HUES6 (cell line): ENCODE results near the gene OR2G3.

Experiments
- H3K27ac ChIP-seq: 2 replicates; pipeline ENCODE4 v1.7.0; 2013; ENCODE audit warnings: low read depth, mild to moderate bottlenecking, low read length, inconsistent platforms
- H3K27me3 ChIP-seq: 2 replicates; pipeline ENCODE4 v1.6.1; 2013; ENCODE audit warnings: low read length; ENCODE audit not compliant: control insufficient read depth, insufficient read depth
- H3K36me3 ChIP-seq: 2 replicates; pipeline ENCODE4 v1.6.1; 2013; ENCODE audit warnings: low read length; ENCODE audit not compliant: control insufficient read depth, insufficient read depth
- H3K4me1 ChIP-seq: 2 replicates; pipeline ENCODE4 v1.6.1; 2013; ENCODE audit warnings: low read length; ENCODE audit not compliant: control insufficient read depth, insufficient read depth
- H3K4me3 ChIP-seq: 2 replicates; pipeline ENCODE4 v1.5.1; 2013; ENCODE audit warnings: low read depth, low read length
- H3K9ac ChIP-seq: one replicate; pipeline ENCODE4 v1.6.1; 2013; ENCODE audit warnings: mild to moderate bottlenecking, low read length
- H3K9me3 ChIP-seq: 2 replicates; pipeline ENCODE4 v1.6.1; 2013; ENCODE audit warnings: low read depth, low read length; ENCODE audit not compliant: control insufficient read depth, insufficient read depth

The OR2G3 gene

GRCh38 chr1:247605286-247605685, at the start of gene OR2G3:
TSS of gene OR2G3 (plus strand) at chr1:247605586. CDS start at chr1:247605586, 0 bp downstream.
- no peaks in the 10 kb centered on the region for H3K4me1 ChIP-seq
- no peak within 1 kb of the TSS for H3K27ac ChIP-seq
- no peaks in the 10 kb centered on the region for H3K36me3 ChIP-seq
- H3K4me3 ChIP-seq = no peak within 1 kb of the TSS
- no peak within 1 kb of the TSS for H3K9ac ChIP-seq
- no peaks in the 10 kb centered on the region for H3K9me3 ChIP-seq
- H3K27me3 ChIP-seq = no peaks in the 10 kb centered on the region

DNA sequence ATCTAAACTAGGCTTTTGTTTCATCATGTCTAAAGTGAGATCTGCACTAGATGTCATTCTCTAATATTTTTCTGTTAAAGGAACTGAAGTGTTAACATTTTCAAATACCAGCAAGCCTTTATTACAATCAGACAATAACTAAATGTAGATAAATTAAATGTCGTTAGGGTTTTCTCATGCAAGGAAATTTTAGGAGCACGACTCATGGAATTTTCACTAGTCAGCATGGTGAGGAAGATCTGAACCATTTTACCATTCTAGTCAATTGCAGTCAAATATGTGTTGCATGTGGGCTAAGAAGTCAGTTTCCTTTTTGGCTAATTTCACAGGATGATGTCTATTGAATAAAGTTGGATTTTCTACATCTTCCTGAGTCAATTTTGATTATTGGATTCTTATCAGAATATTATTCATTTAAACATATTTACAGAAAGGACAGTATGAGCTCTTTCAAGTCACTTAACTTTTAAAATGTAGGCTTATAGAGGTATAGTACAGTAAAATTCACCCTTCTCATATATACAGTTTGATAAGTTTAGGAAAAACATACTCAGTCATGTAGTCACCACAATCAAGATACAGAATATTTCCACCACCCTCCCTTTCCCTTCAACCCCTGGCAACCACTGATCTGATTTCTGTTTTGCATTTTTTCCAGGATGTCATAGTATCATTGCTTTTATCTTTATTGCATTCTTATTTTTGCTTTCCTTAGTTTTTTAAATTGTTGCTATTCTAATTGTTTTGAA, 47.3 kb upstream of the OR2G3 start:
- Histone ChIP-seq H3K4me3 (no peak overlapping the region), H3K36me3 (no peaks in the 10 kb centered on the region), H3K4me1 (peaks cover 9% of the 10 kb centered on the region), H3K9me3 (no peaks in the 10 kb centered on the region), H3K27ac (no peak overlapping the region), H3K9ac (no peak overlapping the region), H3K27me3 (no peaks in the 10 kb centered on the region)

DNA sequence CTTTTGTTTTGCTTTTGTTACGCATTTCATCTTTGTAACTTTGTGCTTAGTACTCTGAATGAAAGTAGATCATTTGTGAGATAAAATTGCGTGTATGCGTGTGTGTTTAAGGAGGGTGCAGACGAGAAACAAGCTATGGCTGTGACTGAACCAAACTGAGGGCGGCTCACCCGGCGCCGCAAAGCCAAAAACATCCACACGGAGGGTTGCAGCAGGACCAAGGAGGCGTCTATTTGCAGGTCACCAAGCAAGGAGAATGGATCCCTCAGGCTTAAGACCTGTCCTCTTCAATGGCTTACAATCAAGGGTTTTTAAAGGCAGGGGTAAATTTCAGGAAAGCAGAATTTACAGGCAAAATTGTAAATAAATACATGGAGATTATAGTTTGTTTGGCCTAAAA, 43.7 kb upstream of the OR2G3 start:
- no peak overlapping the region for H3K4me3 ChIP-seq
- peaks cover 9% of the 10 kb centered on the region for H3K4me1 ChIP-seq
- no peak overlapping the region for H3K27ac ChIP-seq
- H3K27me3 ChIP-seq = no peaks in the 10 kb centered on the region
- no peaks in the 10 kb centered on the region for H3K36me3 ChIP-seq
- H3K9ac ChIP-seq = no peak overlapping the region
- H3K9me3 ChIP-seq = no peaks in the 10 kb centered on the region

GRCh38 chr1:247562198-247562597, 43.2 kb upstream of the OR2G3 start:
- no peaks in the 10 kb centered on the region for H3K9me3 ChIP-seq
- no peak overlapping the region for H3K4me3 ChIP-seq
- no peak overlapping the region for H3K9ac ChIP-seq
- peaks cover 9% of the 10 kb centered on the region for H3K4me1 ChIP-seq
- H3K27ac ChIP-seq = no peak overlapping the region
- no peaks in the 10 kb centered on the region for H3K36me3 ChIP-seq
- H3K27me3 ChIP-seq = no peaks in the 10 kb centered on the region

GRCh38 chr1:247574236-247574635, 31.1 kb upstream of the OR2G3 start:
- H3K4me3 ChIP-seq = no peak overlapping the region
- H3K36me3 ChIP-seq = no peaks in the 10 kb centered on the region
- no peak overlapping the region for H3K9ac ChIP-seq
- no peaks in the 10 kb centered on the region for H3K9me3 ChIP-seq
- H3K27me3 ChIP-seq = no peaks in the 10 kb centered on the region
- H3K27ac ChIP-seq = no peak overlapping the region
- H3K4me1 ChIP-seq = peaks cover 5% of the 10 kb centered on the region; the same call in 1 of the 2 replicates

DNA sequence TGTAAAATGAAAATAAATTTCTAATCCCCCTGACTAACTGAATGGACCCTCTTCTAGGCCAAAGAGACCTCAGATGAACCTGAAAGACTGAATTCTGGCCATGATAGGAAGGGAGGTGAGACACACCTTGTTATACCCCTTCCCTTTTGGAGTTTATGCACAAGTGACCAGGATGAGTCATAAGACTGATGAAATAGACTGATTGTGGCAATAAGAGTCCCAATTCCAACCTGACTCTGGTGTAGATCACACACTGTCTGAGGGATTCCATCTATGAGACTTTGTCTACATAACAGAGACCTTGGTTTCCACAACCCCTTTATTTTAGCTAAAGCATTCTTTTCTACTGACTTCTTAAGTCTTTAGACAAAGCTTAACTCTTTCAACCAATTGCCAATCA, 30.7 kb upstream of the OR2G3 start:
- H3K27me3 ChIP-seq = no peaks in the 10 kb centered on the region
- H3K4me1 ChIP-seq = peaks cover 5% of the 10 kb centered on the region; the same call in 1 of the 2 replicates
- H3K9me3 ChIP-seq = no peaks in the 10 kb centered on the region
- no peaks in the 10 kb centered on the region for H3K36me3 ChIP-seq
- no peak overlapping the region for H3K9ac ChIP-seq
- no peak overlapping the region for H3K27ac ChIP-seq
- H3K4me3 ChIP-seq = no peak overlapping the region

GRCh38 chr1:247576514-247576913, 28.9 kb upstream of the OR2G3 start:
- Histone ChIP-seq H3K27ac (no peak overlapping the region), H3K36me3 (no peaks in the 10 kb centered on the region), H3K4me1 (peaks cover 5% of the 10 kb centered on the region; the same call in 1 of the 2 replicates), H3K27me3 (no peaks in the 10 kb centered on the region), H3K9me3 (no peaks in the 10 kb centered on the region), H3K4me3 (no peak overlapping the region), H3K9ac (no peak overlapping the region)

DNA sequence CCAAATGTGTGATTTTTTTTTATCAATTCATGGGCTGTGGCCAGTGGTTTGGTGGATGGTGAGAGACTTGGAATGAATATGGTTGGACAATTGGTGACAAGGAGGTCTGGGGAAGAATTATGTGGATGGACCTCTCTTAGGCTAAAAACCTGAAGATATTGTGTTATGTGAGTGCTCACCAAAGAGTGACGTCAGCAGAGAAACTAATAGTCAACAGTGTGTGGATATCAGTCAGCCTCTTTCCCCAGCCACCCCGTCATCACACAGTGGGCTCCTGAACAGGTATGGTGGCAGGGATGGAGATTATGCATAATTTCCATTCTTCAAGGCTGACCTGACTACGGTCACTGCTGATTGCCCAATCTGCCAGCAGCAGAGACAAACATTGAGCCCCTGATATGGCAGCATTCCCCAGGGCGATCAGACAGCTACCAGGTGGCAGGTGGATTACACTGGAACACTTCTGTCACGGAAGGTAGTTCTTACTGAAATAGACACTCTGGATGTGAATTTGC, 26.4 kb upstream of the OR2G3 start:
- Histone ChIP-seq H3K36me3 (no peaks in the 10 kb centered on the region), H3K9me3 (no peaks in the 10 kb centered on the region), H3K27me3 (no peaks in the 10 kb centered on the region), H3K4me1 (no peaks in the 10 kb centered on the region), H3K9ac (no peak overlapping the region), H3K27ac (no peak overlapping the region), H3K4me3 (no peak overlapping the region)

- Histone ChIP-seq H3K27me3 (no peaks in the 10 kb centered on the region), H3K9me3 (no peaks in the 10 kb centered on the region), H3K4me3 (no peak within 1 kb of the TSS), H3K36me3 (no peaks in the 10 kb centered on the region), H3K27ac (no peak within 1 kb of the TSS), H3K9ac (no peak within 1 kb of the TSS), H3K4me1 (no peaks in the 10 kb centered on the region)
Measured at GRCh38 chr1:247588060-247588459, 17.3 kb upstream of the OR2G3 start, which contains the start of gene OR2G2. TSS of gene OR2G2 (plus strand) at chr1:247588360. CDS start at chr1:247588360, 0 bp downstream.

- H3K27ac ChIP-seq = no peak overlapping the region
- H3K9me3 ChIP-seq = no peaks in the 10 kb centered on the region
- H3K36me3 ChIP-seq = no peaks in the 10 kb centered on the region
- H3K4me3 ChIP-seq = no peak overlapping the region
- no peak overlapping the region for H3K9ac ChIP-seq
- no peaks in the 10 kb centered on the region for H3K4me1 ChIP-seq
- no peaks in the 10 kb centered on the region for H3K27me3 ChIP-seq
Measured at GRCh38 chr1:247613405-247613804, 8.0 kb downstream of the OR2G3 start.

GRCh38 chr1:247614625-247615024, 9.2 kb downstream of the OR2G3 start:
- H3K27me3 ChIP-seq = no peaks in the 10 kb centered on the region

More at GRCh38 chr1:247614625-247615024, 9.2 kb downstream of the OR2G3 start:
- H3K27ac ChIP-seq = no peak overlapping the region
- no peaks in the 10 kb centered on the region for H3K36me3 ChIP-seq
- H3K4me3 ChIP-seq = no peak overlapping the region
- no peaks in the 10 kb centered on the region for H3K9me3 ChIP-seq
- H3K9ac ChIP-seq = no peak overlapping the region
- H3K4me1 ChIP-seq = no peaks in the 10 kb centered on the region
